ENCODE data around the gene ARRDC3. TPM values are rescaled to one million over a fixed set of nuclear protein-coding genes. Genes with fewer than 3 reads are reported as not detected.

ARRDC3 gene
- total and polyA plus RNA-seq, 10 of the 15 experiments (the other 5 are each of a cell fraction or from before 2014, with no cell fraction given) = 2.3 to 14.0 (median 8.6) TPM

- TF ChIP-seq, protein P1, sequence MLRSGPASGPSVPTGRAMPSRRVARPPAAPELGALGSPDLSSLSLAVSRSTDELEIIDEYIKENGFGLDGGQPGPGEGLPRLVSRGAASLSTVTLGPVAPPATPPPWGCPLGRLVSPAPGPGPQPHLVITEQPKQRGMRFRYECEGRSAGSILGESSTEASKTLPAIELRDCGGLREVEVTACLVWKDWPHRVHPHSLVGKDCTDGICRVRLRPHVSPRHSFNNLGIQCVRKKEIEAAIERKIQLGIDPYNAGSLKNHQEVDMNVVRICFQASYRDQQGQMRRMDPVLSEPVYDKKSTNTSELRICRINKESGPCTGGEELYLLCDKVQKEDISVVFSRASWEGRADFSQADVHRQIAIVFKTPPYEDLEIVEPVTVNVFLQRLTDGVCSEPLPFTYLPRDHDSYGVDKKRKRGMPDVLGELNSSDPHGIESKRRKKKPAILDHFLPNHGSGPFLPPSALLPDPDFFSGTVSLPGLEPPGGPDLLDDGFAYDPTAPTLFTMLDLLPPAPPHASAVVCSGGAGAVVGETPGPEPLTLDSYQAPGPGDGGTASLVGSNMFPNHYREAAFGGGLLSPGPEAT (IDR thresholded peaks at IDR 0.05; ENCODE audit: low read depth) = no peak; the same call in 1 of the 2 replicates
- TF ChIP-seq, protein P2, sequence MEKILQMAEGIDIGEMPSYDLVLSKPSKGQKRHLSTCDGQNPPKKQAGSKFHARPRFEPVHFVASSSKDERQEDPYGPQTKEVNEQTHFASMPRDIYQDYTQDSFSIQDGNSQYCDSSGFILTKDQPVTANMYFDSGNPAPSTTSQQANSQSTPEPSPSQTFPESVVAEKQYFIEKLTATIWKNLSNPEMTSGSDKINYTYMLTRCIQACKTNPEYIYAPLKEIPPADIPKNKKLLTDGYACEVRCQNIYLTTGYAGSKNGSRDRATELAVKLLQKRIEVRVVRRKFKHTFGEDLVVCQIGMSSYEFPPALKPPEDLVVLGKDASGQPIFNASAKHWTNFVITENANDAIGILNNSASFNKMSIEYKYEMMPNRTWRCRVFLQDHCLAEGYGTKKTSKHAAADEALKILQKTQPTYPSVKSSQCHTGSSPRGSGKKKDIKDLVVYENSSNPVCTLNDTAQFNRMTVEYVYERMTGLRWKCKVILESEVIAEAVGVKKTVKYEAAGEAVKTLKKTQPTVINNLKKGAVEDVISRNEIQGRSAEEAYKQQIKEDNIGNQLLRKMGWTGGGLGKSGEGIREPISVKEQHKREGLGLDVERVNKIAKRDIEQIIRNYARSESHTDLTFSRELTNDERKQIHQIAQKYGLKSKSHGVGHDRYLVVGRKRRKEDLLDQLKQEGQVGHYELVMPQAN (conservative IDR thresholded peaks at IDR 0.05) = peak; percentile 46; the same call in 1 of the 2 replicates
- TF ChIP-seq, protein P3, sequence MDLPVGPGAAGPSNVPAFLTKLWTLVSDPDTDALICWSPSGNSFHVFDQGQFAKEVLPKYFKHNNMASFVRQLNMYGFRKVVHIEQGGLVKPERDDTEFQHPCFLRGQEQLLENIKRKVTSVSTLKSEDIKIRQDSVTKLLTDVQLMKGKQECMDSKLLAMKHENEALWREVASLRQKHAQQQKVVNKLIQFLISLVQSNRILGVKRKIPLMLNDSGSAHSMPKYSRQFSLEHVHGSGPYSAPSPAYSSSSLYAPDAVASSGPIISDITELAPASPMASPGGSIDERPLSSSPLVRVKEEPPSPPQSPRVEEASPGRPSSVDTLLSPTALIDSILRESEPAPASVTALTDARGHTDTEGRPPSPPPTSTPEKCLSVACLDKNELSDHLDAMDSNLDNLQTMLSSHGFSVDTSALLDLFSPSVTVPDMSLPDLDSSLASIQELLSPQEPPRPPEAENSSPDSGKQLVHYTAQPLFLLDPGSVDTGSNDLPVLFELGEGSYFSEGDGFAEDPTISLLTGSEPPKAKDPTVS (IDR thresholded peaks at IDR 0.05; ENCODE audit: low read depth, low read length) = 0 out of 2 replicates have a peak, but pooled peaks have one; percentile 6
- TF ChIP-seq, protein P4, sequence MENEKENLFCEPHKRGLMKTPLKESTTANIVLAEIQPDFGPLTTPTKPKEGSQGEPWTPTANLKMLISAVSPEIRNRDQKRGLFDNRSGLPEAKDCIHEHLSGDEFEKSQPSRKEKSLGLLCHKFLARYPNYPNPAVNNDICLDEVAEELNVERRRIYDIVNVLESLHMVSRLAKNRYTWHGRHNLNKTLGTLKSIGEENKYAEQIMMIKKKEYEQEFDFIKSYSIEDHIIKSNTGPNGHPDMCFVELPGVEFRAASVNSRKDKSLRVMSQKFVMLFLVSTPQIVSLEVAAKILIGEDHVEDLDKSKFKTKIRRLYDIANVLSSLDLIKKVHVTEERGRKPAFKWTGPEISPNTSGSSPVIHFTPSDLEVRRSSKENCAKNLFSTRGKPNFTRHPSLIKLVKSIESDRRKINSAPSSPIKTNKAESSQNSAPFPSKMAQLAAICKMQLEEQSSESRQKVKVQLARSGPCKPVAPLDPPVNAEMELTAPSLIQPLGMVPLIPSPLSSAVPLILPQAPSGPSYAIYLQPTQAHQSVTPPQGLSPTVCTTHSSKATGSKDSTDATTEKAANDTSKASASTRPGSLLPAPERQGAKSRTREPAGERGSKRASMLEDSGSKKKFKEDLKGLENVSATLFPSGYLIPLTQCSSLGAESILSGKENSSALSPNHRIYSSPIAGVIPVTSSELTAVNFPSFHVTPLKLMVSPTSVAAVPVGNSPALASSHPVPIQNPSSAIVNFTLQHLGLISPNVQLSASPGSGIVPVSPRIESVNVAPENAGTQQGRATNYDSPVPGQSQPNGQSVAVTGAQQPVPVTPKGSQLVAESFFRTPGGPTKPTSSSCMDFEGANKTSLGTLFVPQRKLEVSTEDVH (IDR thresholded peaks at IDR 0.05; ENCODE audit: low read depth, partially characterized antibody) = no peak
- TF ChIP-seq, protein P5, sequence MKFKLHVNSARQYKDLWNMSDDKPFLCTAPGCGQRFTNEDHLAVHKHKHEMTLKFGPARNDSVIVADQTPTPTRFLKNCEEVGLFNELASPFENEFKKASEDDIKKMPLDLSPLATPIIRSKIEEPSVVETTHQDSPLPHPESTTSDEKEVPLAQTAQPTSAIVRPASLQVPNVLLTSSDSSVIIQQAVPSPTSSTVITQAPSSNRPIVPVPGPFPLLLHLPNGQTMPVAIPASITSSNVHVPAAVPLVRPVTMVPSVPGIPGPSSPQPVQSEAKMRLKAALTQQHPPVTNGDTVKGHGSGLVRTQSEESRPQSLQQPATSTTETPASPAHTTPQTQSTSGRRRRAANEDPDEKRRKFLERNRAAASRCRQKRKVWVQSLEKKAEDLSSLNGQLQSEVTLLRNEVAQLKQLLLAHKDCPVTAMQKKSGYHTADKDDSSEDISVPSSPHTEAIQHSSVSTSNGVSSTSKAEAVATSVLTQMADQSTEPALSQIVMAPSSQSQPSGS (IDR thresholded peaks at IDR 0.05; ENCODE audit: low read length) = 0 out of 2 replicates have a peak, but pooled peaks have one; percentile 2
- TF ChIP-seq, protein P6, sequence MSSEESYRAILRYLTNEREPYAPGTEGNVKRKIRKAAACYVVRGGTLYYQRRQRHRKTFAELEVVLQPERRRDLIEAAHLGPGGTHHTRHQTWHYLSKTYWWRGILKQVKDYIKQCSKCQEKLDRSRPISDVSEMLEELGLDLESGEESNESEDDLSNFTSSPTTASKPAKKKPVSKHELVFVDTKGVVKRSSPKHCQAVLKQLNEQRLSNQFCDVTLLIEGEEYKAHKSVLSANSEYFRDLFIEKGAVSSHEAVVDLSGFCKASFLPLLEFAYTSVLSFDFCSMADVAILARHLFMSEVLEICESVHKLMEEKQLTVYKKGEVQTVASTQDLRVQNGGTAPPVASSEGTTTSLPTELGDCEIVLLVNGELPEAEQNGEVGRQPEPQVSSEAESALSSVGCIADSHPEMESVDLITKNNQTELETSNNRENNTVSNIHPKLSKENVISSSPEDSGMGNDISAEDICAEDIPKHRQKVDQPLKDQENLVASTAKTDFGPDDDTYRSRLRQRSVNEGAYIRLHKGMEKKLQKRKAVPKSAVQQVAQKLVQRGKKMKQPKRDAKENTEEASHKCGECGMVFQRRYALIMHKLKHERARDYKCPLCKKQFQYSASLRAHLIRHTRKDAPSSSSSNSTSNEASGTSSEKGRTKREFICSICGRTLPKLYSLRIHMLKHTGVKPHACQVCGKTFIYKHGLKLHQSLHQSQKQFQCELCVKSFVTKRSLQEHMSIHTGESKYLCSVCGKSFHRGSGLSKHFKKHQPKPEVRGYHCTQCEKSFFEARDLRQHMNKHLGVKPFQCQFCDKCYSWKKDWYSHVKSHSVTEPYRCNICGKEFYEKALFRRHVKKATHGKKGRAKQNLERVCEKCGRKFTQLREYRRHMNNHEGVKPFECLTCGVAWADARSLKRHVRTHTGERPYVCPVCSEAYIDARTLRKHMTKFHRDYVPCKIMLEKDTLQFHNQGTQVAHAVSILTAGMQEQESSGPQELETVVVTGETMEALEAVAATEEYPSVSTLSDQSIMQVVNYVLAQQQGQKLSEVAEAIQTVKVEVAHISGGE (CRISPR knock-in tag; IDR thresholded peaks at IDR 0.05) = no peak; the same call in 1 of the 2 replicates
- TF ChIP-seq ELK1 (IDR thresholded peaks at IDR 0.05; ENCODE audit: low read depth, low read length) (no peak), BHLHE40 (IDR thresholded peaks at IDR 0.05; ENCODE audit: borderline replicate concordance in 1 of 2, low read depth in 2 of 2, low read length in 1 of 2) (peak; percentile 12 to 58; a peak in 1 of 4 replicates), MXI1 (IDR thresholded peaks at IDR 0.05; ENCODE audit: low read depth, low read length) (peak; percentile 70), STAT1 (conservative IDR thresholded peaks at IDR 0.05) (peak; percentile 92; the same call in 1 of the 2 replicates), ZNF24 (IDR thresholded peaks at IDR 0.05) (no peak)
Measured at GRCh38 chr5:91383027-91383955, at the start of gene ARRDC3 (continued).
